Bronchial epithelial cell (primary cell): ENCODE measurements around the gene MYO10. TPM values are rescaled to one million over a fixed set of nuclear protein-coding genes. Genes with fewer than 3 reads are reported as not detected.

Experiments used
- DNase-seq: peaks from one replicate; pipeline ENCODE4 v3.0.0-alpha.2; 2010; ENCODE audit warnings: low read depth
- FAIRE-seq: peaks from 2 replicates; lab custom pipeline; 2011; peaks lifted over from hg19 to GRCh38; lab: Jason Lieb, UNC
- H3K27me3 ChIP-seq: 2 replicates; pipeline ENCODE4 v1.5.1; 2011; ENCODE audit warnings: low read length; ENCODE audit not compliant: control insufficient read depth, insufficient read depth
- H3K36me3 ChIP-seq: 2 replicates; pipeline ENCODE4 v1.5.1; 2011; ENCODE audit warnings: low read length; ENCODE audit not compliant: control insufficient read depth, insufficient read depth
- H3K4me3 ChIP-seq: 2 replicates; pipeline ENCODE4 v1.5.1; 2011; ENCODE audit warnings: mild to moderate bottlenecking, low read depth, low read length, control low read depth
- CTCF ChIP-seq: IDR thresholded peaks from 2 replicates; pipeline ENCODE4 v1.5.1; 2011; ENCODE audit warnings: mild to moderate bottlenecking, moderate library complexity, low read length, control low read depth, inconsistent platforms; ENCODE audit not compliant: insufficient read depth, severe bottlenecking
- total RNA-seq: library from RNA; depleted of rRNA; stranded (reverse); fragments of >200 nt; gene quantifications from 2 replicates; pipeline ENCODE4 v1.2.1, GENCODE V29; 2014

MYO10 gene
- total RNA-seq, 1 donor from 2014 or later = 39.5 TPM

GRCh38 chr5:16965581-16965980, 29.5 kb upstream of the MYO10 start:
- no peaks in the 10 kb centered on the region for H3K27me3 ChIP-seq
- TF ChIP-seq CTCF = no peak
- DNase-seq (no peak), FAIRE-seq (no peak)
- no peaks in the 10 kb centered on the region for H3K36me3 ChIP-seq
- H3K4me3 ChIP-seq = no peak overlapping the region

GRCh38 chr5:16963821-16964220, 27.7 kb upstream of the MYO10 start:
- no peak for TF ChIP-seq CTCF
- no peaks in the 10 kb centered on the region for H3K27me3 ChIP-seq
- DNase-seq (no peak), FAIRE-seq (no peak)
- H3K4me3 ChIP-seq = no peak overlapping the region
- no peaks in the 10 kb centered on the region for H3K36me3 ChIP-seq

GRCh38 chr5:16961131-16961530, 25.0 kb upstream of the MYO10 start:
- no peak for FAIRE-seq
- Histone ChIP-seq H3K27me3 (no peaks in the 10 kb centered on the region), H3K36me3 (no peaks in the 10 kb centered on the region), H3K4me3 (no peak overlapping the region)
- no peak for TF ChIP-seq CTCF
- DNase-seq = no peak

GRCh38 chr5:16957304-16958196, 21.5 kb upstream of the MYO10 start:
- Histone ChIP-seq H3K36me3 (no peaks in the 10 kb centered on the region), H3K4me3 (no peak overlapping the region), H3K27me3 (no peaks in the 10 kb centered on the region)
- no peak for FAIRE-seq
- peak; percentile 97 for DNase-seq
- no peak for TF ChIP-seq CTCF

GRCh38 chr5:16953729-16954128, 17.6 kb upstream of the MYO10 start:
- no peak overlapping the region for H3K4me3 ChIP-seq
- FAIRE-seq (no peak), DNase-seq (no peak)
- H3K27me3 ChIP-seq = no peaks in the 10 kb centered on the region
- no peaks in the 10 kb centered on the region for H3K36me3 ChIP-seq
- TF ChIP-seq CTCF = no peak
